Adrenal gland (tissue), 12 donors: ENCODE measurements around the gene TOMM5. TPM values are rescaled to one million over a fixed set of nuclear protein-coding genes. Genes with fewer than 3 reads are reported as not detected.

Experiments
- DNase-seq, 7 donors: peaks; one replicate each; pipeline ENCODE4 v3.0.0-alpha.2; 2019 to 2020
- H3K27ac ChIP-seq, 5 donors: fragments of 200-600 bp; sonication (generic) in 4 of 5; 1 replicate in 3 of 5; 2 replicates in 2 of 5; pipeline versions ENCODE4 v1.5.1 to v1.8.0; 2016 to 2020; ENCODE audit warnings: mild to moderate bottlenecking in 1 of 5
- H3K27me3 ChIP-seq: fragments of 200-600 bp; 2 replicates; pipeline ENCODE4 v1.8.0; 2021
- H3K36me3 ChIP-seq, 2 donors: fragments of 200-600 bp; replicated peaks in 1 of 2; 1 replicate in 1 of 2; 2 replicates in 1 of 2; pipeline versions ENCODE4 v1.5.1 to v1.8.0; 2018 to 2022
- H3K4me1 ChIP-seq, 2 donors: fragments of 200-600 bp; replicated peaks in 1 of 2; 1 replicate in 1 of 2; 2 replicates in 1 of 2; pipeline versions ENCODE4 v1.5.1 to v1.8.0; 2018 to 2021
- H3K4me3 ChIP-seq, 4 donors: fragments of 200-600 bp; sonication (generic) in 3 of 4; one replicate each; pipeline ENCODE4 v1.5.1; 2016 to 2018
- H3K9me3 ChIP-seq, 3 donors: fragments of 200-600 bp; sonication (generic) in 1 of 3; replicated peaks in 1 of 3; 1 replicate in 2 of 3; 2 replicates in 1 of 3; pipeline versions ENCODE4 v1.5.1 to v1.8.0; 2016 to 2021
- CTCF ChIP-seq, 6 experiments: fragments of 450-650 bp in 4 of 6; fragments of 200-600 bp in 2 of 6; sonication (generic) in 1 of 6; IDR thresholded peaks; 1 replicate in 5 of 6; 2 replicates in 1 of 6; pipeline versions ENCODE4 v1.5.1 to v1.8.0; 2016 to 2021; ENCODE audit warnings: antibody characterized with exemption in 6 of 6, mild to moderate bottlenecking in 2 of 6, moderate library complexity in 1 of 6
- POLR2A ChIP-seq, 2 donors: fragments of 450-650 bp; IDR thresholded peaks; one replicate each; pipeline ENCODE4 v1.6.1; 2017; ENCODE audit warnings: antibody characterized with exemption in 2 of 2, mild to moderate bottlenecking in 2 of 2, moderate library complexity in 1 of 2
- WGBS, 4 donors: extraction: QIAGEN DNeasy Blood & Tissue Kit in 2 of 4; methylation state at CpG; one replicate each; pipeline versions ENCODE4 v1.1.5 to v1.1.7; 2013 to 2017; 5-methylcytosine and 5-hydroxymethylcytosine counted together
- intact Hi-C, 2 donors: fragments of 100-400 bp; cut with DNase I; formaldehyde crosslinking; loops; one replicate each; pipeline versions ENCODE4 v1.14.1 to v1.15.0; 2022 to 2023
- polyA plus RNA-seq, 3 donors: library from polyadenylated mRNA; stranded (reverse); fragments of 200-250 nt in 2 of 3; fragments of 350-450 nt in 1 of 3; fragmentation: Illumina TruSeq in 1 of 3; extraction: RNeasy Lipid Tissue Mini Kit (QIAGEN cat#74804) in 1 of 3; gene quantifications; one replicate each; pipeline ENCODE4 v1.2.3, GENCODE V29; 2013 to 2014
- total RNA-seq, 9 donors: library from RNA; depleted of rRNA in 4 of 9; stranded (reverse); fragments of >200 nt in 4 of 9; fragments of 120-200 nt in 1 of 9; fragmentation: NEBNext Ultra II Directional in 1 of 9; extraction: Animal tissue kit (Norgen Biotek cat#: 25700) in 1 of 9; gene quantifications; one replicate each; pipeline versions ENCODE4 v1.1.0 to v1.2.4, GENCODE V29; 2013 to 2023
- donor health status: healthy with polysubstance abuse.
- donor health status: Bipolar disorder and iron deficiency.
- donor health status: DM: yes; HTN: yes; CAD: no.
- donor health status: DM: no; HTN: no; CAD: no.
- donor health status: DM: no; HTN: no; CAD: no.
- donor health status: DM: yes; HTN: yes; CAD: no.

TOMM5 gene
- total and polyA plus RNA-seq, 12 donors: 41.0 to 319 (median 84.0) TPM

- intact Hi-C loops: loop anchor here in 1 of 2 donors (10.0 kb wide), 1 partner anchor 86 kb away; the partner anchor contains the start of gene POLR1E
- Histone ChIP-seq H3K36me3 (no peaks in the 10 kb centered on the region), H3K27me3 (no peaks in the 10 kb centered on the region), H3K9me3 (no peaks in the 10 kb centered on the region), H3K27ac (no peak overlapping the region), H3K4me1 (peaks cover 5 to 30% of the 10 kb centered on the region in 2 donors), H3K4me3 (no peak overlapping the region)
- 86 to 100% (median 100%) methylated on average over 1 of the region's 1 CpG for WGBS, 4 donors
- TF ChIP-seq POLR2A (IDR thresholded peaks at IDR 0.05) (no peak), CTCF (IDR thresholded peaks at IDR 0.05) (no peak)
- no peak for DNase-seq
Measured at GRCh38 chr9:37571282-37571681, 21.1 kb downstream of the TOMM5 start.

- intact Hi-C loops: no loop called here
- Histone ChIP-seq H3K4me1 (no peaks in the 10 kb centered on the region), H3K9me3 (no peaks in the 10 kb centered on the region), H3K27me3 (no peaks in the 10 kb centered on the region), H3K4me3 (no peak overlapping the region), H3K36me3 (no peaks in the 10 kb centered on the region), H3K27ac (no peak overlapping the region)
- TF ChIP-seq CTCF (IDR thresholded peaks at IDR 0.05): no peak
- TF ChIP-seq POLR2A (IDR thresholded peaks at IDR 0.05): no peak
- 86 to 91% (median 90%) methylated on average over 3 of the region's 3 CpGs for WGBS, 4 donors
- no peak for DNase-seq
Measured at GRCh38 chr9:37566716-37567115, 25.7 kb downstream of the TOMM5 start.

- 88 to 95% (median 92%) methylated on average over 6 to 7 of the region's 7 CpGs for WGBS, 4 donors
- no peaks in the 10 kb centered on the region for H3K36me3 ChIP-seq
- no peaks in the 10 kb centered on the region for H3K9me3 ChIP-seq
- intact Hi-C loops: no loop called here
- no peak for TF ChIP-seq POLR2A (IDR thresholded peaks at IDR 0.05)
- no peak for TF ChIP-seq CTCF (IDR thresholded peaks at IDR 0.05)
- no peak overlapping the region for H3K4me3 ChIP-seq
- no peaks in the 10 kb centered on the region for H3K27me3 ChIP-seq
- no peak overlapping the region for H3K27ac ChIP-seq
- H3K4me1 ChIP-seq: no peaks in the 10 kb centered on the region
- DNase-seq: no peak
Measured at GRCh38 chr9:37565661-37566618, 26.5 kb downstream of the TOMM5 start.

- Histone ChIP-seq H3K27ac (no peak overlapping the region), H3K4me1 (no peaks in the 10 kb centered on the region), H3K9me3 (no peaks in the 10 kb centered on the region), H3K27me3 (no peaks in the 10 kb centered on the region), H3K4me3 (no peak overlapping the region), H3K36me3 (no peaks in the 10 kb centered on the region)
- 94 to 97% (median 96%) methylated on average over 4 of the region's 4 CpGs for WGBS, 4 donors
- intact Hi-C loops: no loop called here
- DNase-seq: no peak
- no peak for TF ChIP-seq POLR2A (IDR thresholded peaks at IDR 0.05)
- TF ChIP-seq CTCF (IDR thresholded peaks at IDR 0.05): no peak
Measured at GRCh38 chr9:37564916-37565315, 27.5 kb downstream of the TOMM5 start.
